T-helper 1 cell treated with Interleukin-12 subunit alpha and Interleukin-12 subunit beta and Interleukin-4 antibody, amounts not matched to agents 30 μg/mL and 1 μg/mL, for 36 hours (primary cell): ENCODE measurements around the gene H6PD.

ENCODE experiments used
- H3K27ac Mint-ChIP-seq: one replicate; pipeline ENCODE4 v1.8.0; 2021; ENCODE audit warnings: mild to moderate bottlenecking, mixed read lengths
- H3K27me3 Mint-ChIP-seq: one replicate; pipeline ENCODE4 v1.8.0; 2021; ENCODE audit warnings: low read depth, mixed read lengths
- H3K36me3 Mint-ChIP-seq: one replicate; pipeline ENCODE4 v1.8.0; 2021; ENCODE audit warnings: low read depth, mixed read lengths
- H3K4me1 Mint-ChIP-seq: one replicate; pipeline ENCODE4 v1.8.0; 2021; ENCODE audit warnings: low read depth, mixed read lengths
- H3K4me3 Mint-ChIP-seq: one replicate; pipeline ENCODE4 v1.8.0; 2021; ENCODE audit warnings: mild to moderate bottlenecking, moderate library complexity, mixed read lengths
- H3K9me3 Mint-ChIP-seq: one replicate; pipeline ENCODE4 v1.8.0; 2021; ENCODE audit warnings: mixed read lengths

H6PD gene

DNA sequence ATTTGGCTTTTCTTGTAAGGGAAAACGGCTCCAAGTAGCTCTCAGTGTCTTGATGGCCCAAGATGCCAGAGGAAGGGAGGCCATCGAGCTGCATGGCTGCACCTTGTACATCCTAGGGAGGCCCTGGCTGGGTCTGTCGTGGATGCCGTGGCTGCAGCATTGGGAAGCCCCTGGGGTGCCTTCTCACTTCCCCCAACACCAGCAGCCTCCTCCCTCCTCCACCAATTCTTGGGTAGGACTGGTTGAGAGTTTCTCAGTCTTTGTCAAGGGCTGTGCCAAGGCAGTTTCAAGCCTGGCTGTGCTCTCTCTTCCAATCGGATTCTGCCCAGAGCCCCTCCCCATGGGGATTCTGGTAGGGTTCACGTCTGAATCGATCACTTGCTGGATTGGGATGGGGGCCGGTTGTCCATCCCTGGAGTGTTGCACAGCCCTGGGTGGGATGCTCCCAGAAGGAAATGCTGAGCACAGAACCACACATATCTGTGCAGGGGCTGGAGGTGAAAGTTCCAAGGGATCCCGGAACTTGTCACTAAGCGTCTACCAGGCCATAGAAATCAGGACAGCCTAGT is 44.1 kb downstream of the H6PD start:
- no peak overlapping the region for H3K27ac Mint-ChIP-seq
- peaks cover 58% of the 10 kb centered on the region for H3K4me1 Mint-ChIP-seq
- H3K9me3 Mint-ChIP-seq, result no peaks in the 10 kb centered on the region
- no peak overlapping the region for H3K4me3 Mint-ChIP-seq
- no peaks in the 10 kb centered on the region for H3K27me3 Mint-ChIP-seq
- peaks cover 12% of the 10 kb centered on the region for H3K36me3 Mint-ChIP-seq

- Mint-ChIP-seq H3K4me3 (peak overlapping the region; percentile 65), H3K27ac (peak overlapping the region; percentile 77), H3K4me1 (peaks cover 64% of the 10 kb centered on the region), H3K36me3 (peaks cover 16% of the 10 kb centered on the region), H3K27me3 (no peaks in the 10 kb centered on the region), H3K9me3 (peaks cover 4% of the 10 kb centered on the region)
These were observed 44.7 kb downstream of the H6PD start for GRCh38 chr1:9279172-9279840.

- H3K4me1 Mint-ChIP-seq, result peaks cover 69% of the 10 kb centered on the region
- H3K9me3 Mint-ChIP-seq, result peaks cover 13% of the 10 kb centered on the region
- peaks cover 20% of the 10 kb centered on the region for H3K36me3 Mint-ChIP-seq
These were observed 45.7 kb downstream of the H6PD start for GRCh38 chr1:9280015-9280860.

GRCh38 chr1:9281071-9281827 is 46.7 kb downstream of the H6PD start:
- no peaks in the 10 kb centered on the region for H3K27me3 Mint-ChIP-seq
- peaks cover 24% of the 10 kb centered on the region for H3K36me3 Mint-ChIP-seq
- peak overlapping the region; percentile 15 for H3K27ac Mint-ChIP-seq
- H3K4me3 Mint-ChIP-seq, result no peak overlapping the region
- H3K4me1 Mint-ChIP-seq, result peaks cover 63% of the 10 kb centered on the region
- peaks cover 23% of the 10 kb centered on the region for H3K9me3 Mint-ChIP-seq

More at GRCh38 chr1:9280015-9280860, 45.7 kb downstream of the H6PD start:
- Mint-ChIP-seq H3K4me3 (peak overlapping the region; percentile 65), H3K27me3 (no peaks in the 10 kb centered on the region), H3K27ac (peak overlapping the region; percentile 63)

DNA sequence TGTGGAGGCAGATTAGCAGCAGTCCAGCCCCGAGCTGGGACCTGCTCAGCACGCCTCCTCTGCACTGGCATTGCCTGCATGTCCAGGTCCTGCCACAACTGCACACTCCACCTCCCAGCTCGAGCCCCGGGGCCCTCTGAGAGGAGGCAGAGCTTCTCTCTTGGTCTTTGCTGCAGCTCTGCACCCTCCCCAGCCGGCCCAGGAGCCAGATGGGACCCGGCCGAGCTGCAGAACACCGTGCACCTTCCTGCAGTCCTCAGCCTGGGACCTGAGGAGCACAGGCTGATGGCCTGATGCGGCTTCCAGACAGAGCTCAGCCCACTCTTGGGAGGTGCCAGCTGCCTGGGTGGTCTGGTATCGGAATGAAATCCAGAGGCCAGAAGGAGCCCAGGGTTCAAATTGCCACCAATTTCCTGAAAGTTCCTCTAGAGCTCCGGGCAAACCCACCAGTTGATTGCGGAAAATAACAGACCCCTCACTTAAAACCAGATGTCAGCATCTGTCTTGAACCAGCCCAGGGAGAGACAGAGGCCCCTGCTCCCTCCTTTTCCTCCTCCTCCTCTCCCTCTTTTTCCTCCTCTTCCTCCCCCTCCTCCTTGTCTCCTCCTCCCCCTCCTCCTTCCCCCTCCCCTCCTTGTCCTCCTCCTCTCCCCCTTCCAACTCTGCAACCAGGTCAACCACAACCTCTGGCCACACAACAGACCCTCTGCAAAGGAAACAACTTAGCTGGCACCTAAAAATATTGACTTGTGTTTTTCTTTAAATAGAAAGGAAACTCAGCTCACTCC is 47.5 kb downstream of the H6PD start:
- Mint-ChIP-seq H3K27ac (peak overlapping the region; percentile 90), H3K36me3 (peaks cover 26% of the 10 kb centered on the region), H3K27me3 (no peaks in the 10 kb centered on the region), H3K4me3 (no peak overlapping the region), H3K9me3 (peaks cover 32% of the 10 kb centered on the region), H3K4me1 (peaks cover 65% of the 10 kb centered on the region)

- Mint-ChIP-seq H3K36me3 (peaks cover 30% of the 10 kb centered on the region), H3K4me3 (peak overlapping the region; percentile 49), H3K27me3 (no peaks in the 10 kb centered on the region), H3K9me3 (peaks cover 37% of the 10 kb centered on the region), H3K4me1 (peaks cover 65% of the 10 kb centered on the region), H3K27ac (peak overlapping the region; percentile 90)
These were observed 48.1 kb downstream of the H6PD start for GRCh38 chr1:9282696-9282955.

- peak overlapping the region; percentile 78 for H3K4me3 Mint-ChIP-seq
- peaks cover 59% of the 10 kb centered on the region for H3K4me1 Mint-ChIP-seq
- no peaks in the 10 kb centered on the region for H3K27me3 Mint-ChIP-seq
- H3K36me3 Mint-ChIP-seq, result peaks cover 28% of the 10 kb centered on the region
- H3K9me3 Mint-ChIP-seq, result peaks cover 48% of the 10 kb centered on the region
- H3K27ac Mint-ChIP-seq, result peak overlapping the region; percentile 90
These were observed 49.5 kb downstream of the H6PD start for GRCh38 chr1:9284061-9284460.

GRCh38 chr1:9286556-9286955 is 52.0 kb downstream of the H6PD start:
- H3K27me3 Mint-ChIP-seq, result no peaks in the 10 kb centered on the region

DNA sequence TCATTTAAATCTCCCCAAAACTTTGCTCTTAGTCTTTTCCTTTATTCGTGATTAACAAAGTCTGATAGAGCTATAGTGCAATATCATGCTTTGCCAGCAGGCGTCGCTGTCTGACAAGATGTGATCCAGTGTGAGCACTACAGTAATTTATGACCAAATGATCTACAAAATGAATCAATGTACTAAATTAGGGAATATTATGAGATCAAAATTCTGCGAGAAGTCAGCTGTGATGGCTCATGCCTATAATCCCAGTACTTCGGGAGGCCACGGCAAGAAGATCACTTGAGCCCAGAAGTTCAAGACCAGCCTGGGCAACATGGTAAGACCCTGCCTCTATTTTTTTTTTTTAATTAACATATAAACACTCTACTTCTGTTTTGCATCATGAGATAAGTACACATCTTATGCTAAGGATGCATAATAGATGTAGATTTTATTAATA is 54.5 kb downstream of the H6PD start:
- peaks cover 26% of the 10 kb centered on the region for H3K36me3 Mint-ChIP-seq
- no peak overlapping the region for H3K27ac Mint-ChIP-seq
- peaks cover 33% of the 10 kb centered on the region for H3K4me1 Mint-ChIP-seq
- no peaks in the 10 kb centered on the region for H3K27me3 Mint-ChIP-seq
- H3K4me3 Mint-ChIP-seq, result no peak overlapping the region
- H3K9me3 Mint-ChIP-seq, result peaks cover 47% of the 10 kb centered on the region

More at GRCh38 chr1:9286556-9286955, 52.0 kb downstream of the H6PD start:
- Mint-ChIP-seq H3K4me1 (peaks cover 48% of the 10 kb centered on the region), H3K27ac (no peak overlapping the region), H3K4me3 (no peak overlapping the region), H3K36me3 (peaks cover 29% of the 10 kb centered on the region), H3K9me3 (peaks cover 50% of the 10 kb centered on the region)

GRCh38 chr1:9289711-9290485 is 55.3 kb downstream of the H6PD start:
- no peak overlapping the region for H3K4me3 Mint-ChIP-seq

DNA sequence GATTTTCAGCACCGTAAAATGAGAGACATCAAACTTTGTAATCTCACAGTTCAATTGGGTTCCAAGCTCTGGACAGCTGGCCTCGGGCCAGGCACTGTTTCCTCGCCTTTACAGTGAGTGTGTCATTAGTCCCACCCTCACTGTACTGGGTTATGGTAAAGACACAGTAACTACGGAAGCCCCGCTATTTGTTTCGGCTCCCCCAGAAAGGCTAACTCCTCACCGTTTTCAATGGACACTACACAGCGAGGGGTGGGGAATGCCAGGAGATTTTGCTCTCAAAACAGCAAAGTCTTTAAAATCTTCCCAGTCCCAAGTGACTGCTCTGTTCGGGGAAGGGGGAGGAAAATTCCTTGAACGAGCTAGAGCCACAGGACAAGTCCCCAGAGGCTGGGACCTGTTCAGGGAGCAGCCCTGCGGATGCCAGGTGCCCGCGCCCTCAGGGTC is 57.4 kb downstream of the H6PD start:
- Mint-ChIP-seq H3K4me3 (peak overlapping the region; percentile 59), H3K36me3 (peaks cover 16% of the 10 kb centered on the region), H3K9me3 (peaks cover 20% of the 10 kb centered on the region), H3K27me3 (no peaks in the 10 kb centered on the region), H3K27ac (no peak overlapping the region), H3K4me1 (peaks cover 23% of the 10 kb centered on the region)

More at GRCh38 chr1:9289711-9290485, 55.3 kb downstream of the H6PD start:
- H3K4me1 Mint-ChIP-seq, result peaks cover 26% of the 10 kb centered on the region
- no peak overlapping the region for H3K27ac Mint-ChIP-seq
- peaks cover 40% of the 10 kb centered on the region for H3K9me3 Mint-ChIP-seq
- peaks cover 21% of the 10 kb centered on the region for H3K36me3 Mint-ChIP-seq
- H3K27me3 Mint-ChIP-seq, result no peaks in the 10 kb centered on the region

- peaks cover 13% of the 10 kb centered on the region for H3K9me3 Mint-ChIP-seq
- no peaks in the 10 kb centered on the region for H3K27me3 Mint-ChIP-seq
- no peak within 1 kb of the TSS for H3K27ac Mint-ChIP-seq
- peaks cover 16% of the 10 kb centered on the region for H3K36me3 Mint-ChIP-seq
- peak within 1 kb of the TSS; percentile 59 for H3K4me3 Mint-ChIP-seq
- peaks cover 29% of the 10 kb centered on the region for H3K4me1 Mint-ChIP-seq
These were observed 58.0 kb downstream of the H6PD start, which contains the start of gene SPSB1 for GRCh38 chr1:9292361-9293240. SPSB1 (plus strand) TSS chr1:9292894; CDS start chr1:9355892, 62,998 bp downstream.
